Hepatocyte (in vitro differentiated cells): ENCODE results near the gene SLC12A7. TPM values are rescaled to one million over a fixed set of nuclear protein-coding genes. Genes with fewer than 3 reads are reported as not detected.

Experiments used
- DNase-seq: peaks from one replicate; pipeline ENCODE4 v3.0.0-alpha.2; 2016; ENCODE audit warnings: low spot score
- H2AFZ ChIP-seq: fragments of 200-600 bp; sonication (generic); 2 replicates; pipeline ENCODE4 v1.6.0; 2016; ENCODE audit warnings: antibody characterized with exemption, mild to moderate bottlenecking
- H3K27ac ChIP-seq: fragments of 200-600 bp; sonication (generic); 2 replicates; pipeline ENCODE4 v1.5.1; 2016; ENCODE audit warnings: mild to moderate bottlenecking
- H3K27me3 ChIP-seq: fragments of 200-600 bp; sonication (generic); 2 replicates; pipeline ENCODE4 v1.6.1; 2016
- H3K36me3 ChIP-seq: fragments of 200-600 bp; sonication (generic); replicated peaks from 2 replicates; pipeline ENCODE4 v1.5.1; 2016; ENCODE audit warnings: low read depth; ENCODE audit not compliant: insufficient read depth
- H3K4me1 ChIP-seq: fragments of 200-600 bp; sonication (generic); 2 replicates; pipeline ENCODE4 v1.5.1; 2016; ENCODE audit warnings: mild to moderate bottlenecking, moderate library complexity; ENCODE audit not compliant: insufficient read depth
- H3K4me2 ChIP-seq: fragments of 200-600 bp; sonication (generic); 2 replicates; pipeline ENCODE4 v1.6.0; 2016
- H3K4me3 ChIP-seq: fragments of 200-600 bp; sonication (generic); 2 replicates; pipeline ENCODE4 v1.5.1; 2016; ENCODE audit warnings: mild to moderate bottlenecking
- H3K79me2 ChIP-seq: fragments of 200-600 bp; sonication (generic); 2 replicates; pipeline ENCODE4 v1.6.0; 2017; ENCODE audit warnings: mild to moderate bottlenecking
- H3K9me2 ChIP-seq: fragments of 200-600 bp; sonication (generic); replicated peaks from 2 replicates; pipeline ENCODE4 v1.6.0; 2017; ENCODE audit warnings: mild to moderate bottlenecking; ENCODE audit not compliant: insufficient read depth
- H3K9me3 ChIP-seq: fragments of 200-600 bp; sonication (generic); 2 replicates; pipeline ENCODE4 v1.5.1; 2016; ENCODE audit warnings: low read depth, mild to moderate bottlenecking
- H4K20me1 ChIP-seq: fragments of 200-600 bp; sonication (generic); 2 replicates; pipeline ENCODE4 v1.6.0; 2016; ENCODE audit warnings: mild to moderate bottlenecking; ENCODE audit not compliant: insufficient read depth, poor library complexity, severe bottlenecking
- CTCF ChIP-seq: fragments of 200-600 bp; sonication (generic); IDR thresholded peaks from 2 replicates; pipeline ENCODE4 v1.5.1; 2016; ENCODE audit warnings: antibody characterized with exemption, mild to moderate bottlenecking; ENCODE audit not compliant: poor library complexity
- EZH2 ChIP-seq: fragments of 200-600 bp; sonication (generic); IDR thresholded peaks from 2 replicates; pipeline ENCODE4 v1.6.1; 2016; ENCODE audit warnings: antibody characterized with exemption, mild to moderate bottlenecking, borderline replicate concordance
- EZH2phosphoT487 ChIP-seq: fragments of 200-600 bp; sonication (generic); IDR thresholded peaks from one replicate; pipeline ENCODE4 v1.6.1; 2018; ENCODE audit warnings: antibody characterized with exemption, mild to moderate bottlenecking, low read depth, moderate library complexity; ENCODE audit not compliant: unreplicated experiment, severe bottlenecking
- WGBS: methylation state at CpG from one replicate; pipeline ENCODE4 v1.1.6; 2016; ENCODE audit warnings: low lambda C conversion rate; ENCODE audit errors: missing lambda C conversion rate; 5-methylcytosine and 5-hydroxymethylcytosine counted together
- polyA plus RNA-seq: library from polyadenylated mRNA; unstranded; fragments of >200 nt; fragmentation: Nextera tagmentation; extraction: Ambion mirVana; gene quantifications from 2 replicates; pipeline ENCODE4 v1.2.1, GENCODE V29; 2016
- total RNA-seq: library from RNA; depleted of rRNA; stranded (reverse); fragments of >200 nt; gene quantifications from 2 replicates; pipeline ENCODE4 v1.2.3, GENCODE V29; 2014

SLC12A7 gene
- total and polyA plus RNA-seq, 2 experiments from 2014 or later = 30.2 to 34.3 TPM

DNA sequence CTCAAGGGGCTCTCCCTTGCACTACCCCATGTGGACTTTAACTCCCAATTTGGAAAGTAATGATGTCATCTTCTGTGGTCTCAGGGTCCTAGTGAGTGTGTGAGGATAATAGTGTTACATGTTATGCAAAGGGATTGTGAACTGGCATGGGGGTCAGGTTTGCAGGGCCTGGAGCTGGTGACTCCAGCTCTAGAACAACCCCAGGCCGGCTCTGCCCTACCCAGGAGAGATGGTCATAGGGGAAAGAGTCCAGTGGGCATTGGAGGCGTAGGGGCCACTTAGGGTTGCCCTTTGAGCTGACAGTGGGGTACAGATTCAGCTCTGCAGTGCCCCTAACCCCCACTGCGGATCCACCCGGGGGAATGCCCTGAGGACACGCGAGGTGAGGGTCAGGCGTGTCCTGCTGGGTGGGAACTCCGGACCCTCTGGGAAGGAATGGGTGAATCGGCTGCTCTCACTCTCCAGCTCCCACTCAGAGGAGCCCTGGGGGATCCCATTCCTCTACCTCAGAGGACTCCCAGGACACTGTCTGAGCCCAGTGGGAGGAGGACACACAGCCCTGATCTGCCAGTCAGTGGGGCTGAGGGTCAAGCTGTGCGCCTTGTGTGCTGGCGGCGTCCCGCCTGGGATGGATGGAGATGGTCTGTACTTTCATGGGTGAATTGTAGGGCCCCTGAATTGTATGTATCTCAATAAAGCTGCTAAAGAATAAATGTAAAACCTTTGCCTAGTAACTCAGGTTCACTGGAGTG lies 105.8 kb downstream of the SLC12A7 start:
- no peak overlapping the region for H2AFZ ChIP-seq
- TF ChIP-seq CTCF (no peak), EZH2 (no peak), EZH2phosphoT487 (no peak)
- peaks cover 26% of the 10 kb centered on the region for H3K27me3 ChIP-seq
- WGBS = 96% methylated on average over 12 of the region's 13 CpGs
- DNase-seq = no peak
- H4K20me1 ChIP-seq = no peaks in the 10 kb centered on the region
- no peak overlapping the region for H3K4me3 ChIP-seq
- H3K9me2 ChIP-seq = no peaks in the 10 kb centered on the region
- no peak overlapping the region for H3K27ac ChIP-seq
- no peaks in the 10 kb centered on the region for H3K9me3 ChIP-seq
- no peaks in the 10 kb centered on the region for H3K79me2 ChIP-seq
- no peak overlapping the region for H3K4me2 ChIP-seq
- H3K36me3 ChIP-seq = no peaks in the 10 kb centered on the region
- H3K4me1 ChIP-seq = peaks cover 16% of the 10 kb centered on the region

GRCh38 chr5:1005249-1005851 lies 106.5 kb downstream of the SLC12A7 start:
- H3K9me2 ChIP-seq = no peaks in the 10 kb centered on the region
- no peaks in the 10 kb centered on the region for H4K20me1 ChIP-seq
- peaks cover 23% of the 10 kb centered on the region for H3K27me3 ChIP-seq
- no peaks in the 10 kb centered on the region for H3K36me3 ChIP-seq
- H3K9me3 ChIP-seq = no peaks in the 10 kb centered on the region
- H3K27ac ChIP-seq = no peak overlapping the region
- WGBS = 69% methylated on average over 36 of the region's 47 CpGs
- no peaks in the 10 kb centered on the region for H3K79me2 ChIP-seq
- H2AFZ ChIP-seq = peak overlapping the region; percentile 67
- H3K4me3 ChIP-seq = peak overlapping the region; percentile 73
- no peak for TF ChIP-seq EZH2
- TF ChIP-seq CTCF = no peak
- no peak for DNase-seq
- peaks cover 13% of the 10 kb centered on the region for H3K4me1 ChIP-seq
- peak overlapping the region; percentile 94 for H3K4me2 ChIP-seq

DNA sequence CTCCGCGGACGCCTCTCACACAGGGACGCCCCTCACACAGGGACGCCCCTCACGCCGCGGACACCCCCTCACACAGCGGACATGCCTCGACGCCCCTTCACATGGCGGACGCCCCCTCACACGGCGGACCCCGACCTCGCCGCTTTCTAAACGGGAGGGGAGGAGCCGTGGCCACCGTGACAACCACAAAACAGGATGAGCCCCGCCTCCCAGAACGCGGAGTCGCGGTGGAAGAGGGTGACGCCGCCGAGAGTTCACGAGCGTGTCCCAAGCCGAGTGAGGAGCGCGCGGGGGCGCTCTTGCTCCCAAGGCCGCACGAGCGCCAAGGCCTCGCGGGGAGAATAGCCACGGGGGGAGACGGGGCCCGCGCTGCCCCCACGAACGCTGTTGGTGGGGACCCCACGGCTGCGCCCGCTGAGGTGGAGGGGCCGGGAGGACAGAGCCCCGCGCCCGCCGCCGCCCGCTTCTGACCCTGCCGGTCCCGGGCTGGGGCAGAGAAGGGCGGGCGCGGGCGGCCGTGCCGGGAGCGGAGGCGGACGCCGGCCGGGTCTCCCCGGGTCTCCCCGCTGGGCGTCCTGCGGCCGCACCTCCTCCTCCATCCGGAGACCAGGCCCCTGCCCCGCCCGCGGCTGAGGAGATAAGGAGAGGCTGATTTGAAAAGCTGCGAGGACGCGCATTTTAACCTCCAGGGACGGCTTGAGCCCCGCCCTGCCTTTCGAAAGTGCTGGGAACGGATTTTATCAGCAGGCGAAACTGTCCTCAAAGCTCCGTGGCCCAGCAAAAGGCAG lies 107.2 kb downstream of the SLC12A7 start:
- Histone ChIP-seq H3K4me3 (peak overlapping the region; percentile 73), H3K9me2 (no peaks in the 10 kb centered on the region), H3K79me2 (no peaks in the 10 kb centered on the region), H3K27ac (peak overlapping the region; percentile 28), H3K27me3 (peaks cover 16% of the 10 kb centered on the region), H3K36me3 (no peaks in the 10 kb centered on the region), H2AFZ (peak overlapping the region; percentile 67), H3K4me1 (peaks cover 6% of the 10 kb centered on the region), H3K4me2 (peak overlapping the region; percentile 94), H4K20me1 (no peaks in the 10 kb centered on the region), H3K9me3 (no peaks in the 10 kb centered on the region)
- DNase-seq = peak; percentile 87
- 5% methylated on average over 69 of the region's 88 CpGs for WGBS
- TF ChIP-seq CTCF = peak; percentile 60
- no peak for TF ChIP-seq EZH2phosphoT487
